GM21447 (cell line): ENCODE data around the gene SLC4A4.

Source experiments
- ATAC-seq: cut with Tn5 transposase; IDR thresholded peaks from one replicate; pipeline ENCODE4 v1.9.1; 2021; ENCODE audit not compliant: unreplicated experiment

The SLC4A4 gene

GRCh38 chr4:71466775-71467174 lies 128.0 kb downstream of the SLC4A4 start:
- no peak for ATAC-seq

- ATAC-seq = no peak
Measured at GRCh38 chr4:71468116-71468710, 129.4 kb downstream of the SLC4A4 start.

DNA sequence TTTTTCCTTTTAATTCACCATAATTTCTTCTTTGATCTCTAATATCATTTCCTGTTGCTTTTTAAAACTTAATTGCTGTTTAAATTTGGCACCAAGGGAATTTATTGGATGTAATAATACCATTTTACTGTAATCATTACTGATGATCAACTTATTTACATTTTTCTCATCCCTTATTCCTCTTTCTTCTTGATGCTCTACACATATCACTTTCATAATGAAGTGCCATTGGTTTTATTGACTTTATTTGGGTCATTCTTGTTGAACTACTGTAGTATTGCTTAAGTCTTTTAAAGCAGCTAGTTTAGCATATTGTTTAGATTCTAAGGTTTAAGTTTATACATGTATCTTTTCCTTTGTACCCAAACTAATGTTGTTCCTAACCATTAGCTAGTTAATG lies 130.7 kb downstream of the SLC4A4 start:
- no peak for ATAC-seq

DNA sequence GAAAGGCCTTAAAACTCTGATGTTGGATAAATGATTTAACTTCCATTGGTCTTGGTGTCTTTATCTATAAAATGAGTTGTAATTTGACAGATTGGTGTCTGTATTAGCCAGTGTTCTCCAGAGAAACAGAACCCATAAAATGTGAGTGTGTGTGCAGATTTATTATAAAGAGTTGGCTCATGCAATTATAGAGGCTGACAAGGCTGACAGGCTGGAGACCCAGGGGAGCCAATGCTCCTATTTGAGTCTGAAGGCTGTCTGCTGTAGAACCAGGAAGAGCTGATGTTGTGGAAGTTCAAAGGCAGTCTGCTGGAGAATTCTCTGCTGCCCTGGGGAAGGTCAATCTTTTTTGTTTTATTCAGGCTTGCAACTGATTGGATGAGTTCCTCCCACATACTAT lies 131.7 kb downstream of the SLC4A4 start:
- ATAC-seq = no peak

- no peak for ATAC-seq
Measured at GRCh38 chr4:71472946-71473345, 134.1 kb downstream of the SLC4A4 start.

DNA sequence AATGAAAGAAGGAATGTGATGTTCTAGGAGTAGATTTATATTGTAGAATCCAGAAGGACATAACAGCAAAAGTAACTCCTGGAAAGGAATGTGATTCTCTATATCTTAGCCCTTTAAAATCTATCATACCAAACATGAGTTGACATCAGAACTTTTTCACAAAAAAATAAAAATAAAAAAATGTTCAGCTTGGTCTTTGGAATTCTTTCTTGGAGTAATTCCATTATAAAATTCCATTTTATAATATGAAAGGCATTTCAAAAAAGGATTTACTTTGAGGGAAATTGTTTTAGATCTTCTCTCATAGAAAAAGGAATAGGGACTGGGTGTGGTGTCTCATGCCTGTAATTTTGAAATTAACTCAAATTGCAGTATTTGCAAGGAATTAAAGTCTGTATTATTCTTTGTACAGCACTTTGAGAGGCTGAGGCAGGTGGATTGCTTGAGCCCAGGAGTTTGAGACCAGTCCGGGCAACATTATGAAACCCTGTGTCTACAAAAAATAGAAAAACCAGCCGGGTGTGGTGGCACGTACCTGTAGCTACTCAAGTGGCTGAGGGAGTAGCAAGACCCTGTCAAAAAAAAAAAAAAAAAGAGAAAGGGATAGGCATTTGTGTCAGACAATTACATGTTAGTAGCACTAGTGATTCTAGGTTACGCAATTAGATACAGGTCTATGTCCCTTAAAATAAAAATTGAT lies 134.9 kb downstream of the SLC4A4 start:
- no peak for ATAC-seq

DNA sequence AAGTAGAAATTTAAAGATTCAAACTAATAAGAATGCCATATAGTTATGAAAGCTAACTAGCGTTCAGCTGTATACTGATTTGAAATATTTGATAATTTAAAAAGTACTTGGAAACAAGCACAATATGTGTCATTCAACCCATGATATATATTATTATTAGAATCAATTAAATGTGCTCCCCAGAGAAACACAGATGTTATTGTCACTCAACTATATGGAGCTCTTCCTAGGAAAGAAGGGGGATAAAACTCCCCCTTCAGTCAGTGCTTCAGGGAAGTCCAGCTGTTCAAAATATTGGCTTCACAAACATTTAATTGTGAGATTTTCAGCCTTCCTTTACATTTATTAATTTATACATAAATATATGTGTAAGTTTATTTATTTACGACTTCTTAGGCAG lies 135.9 kb downstream of the SLC4A4 start:
- no peak for ATAC-seq

DNA sequence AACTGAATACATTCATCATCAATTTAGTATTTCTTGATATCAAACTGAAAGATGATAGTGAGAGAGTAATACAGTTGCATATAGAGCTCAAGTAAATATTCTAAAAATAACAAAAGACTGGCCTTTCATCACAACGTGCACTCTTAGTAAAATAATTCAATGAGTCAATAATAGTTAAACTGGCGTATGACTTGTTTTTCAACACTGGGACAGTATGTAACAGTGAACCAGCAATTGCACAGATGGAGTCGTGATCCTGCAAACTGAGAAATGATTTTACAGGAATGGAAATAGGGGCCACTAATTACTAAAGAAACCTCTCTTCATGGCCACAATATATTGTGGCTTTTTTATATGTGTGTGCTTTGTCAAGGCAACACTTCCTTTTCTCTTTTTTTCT lies 137.4 kb downstream of the SLC4A4 start:
- no peak for ATAC-seq

DNA sequence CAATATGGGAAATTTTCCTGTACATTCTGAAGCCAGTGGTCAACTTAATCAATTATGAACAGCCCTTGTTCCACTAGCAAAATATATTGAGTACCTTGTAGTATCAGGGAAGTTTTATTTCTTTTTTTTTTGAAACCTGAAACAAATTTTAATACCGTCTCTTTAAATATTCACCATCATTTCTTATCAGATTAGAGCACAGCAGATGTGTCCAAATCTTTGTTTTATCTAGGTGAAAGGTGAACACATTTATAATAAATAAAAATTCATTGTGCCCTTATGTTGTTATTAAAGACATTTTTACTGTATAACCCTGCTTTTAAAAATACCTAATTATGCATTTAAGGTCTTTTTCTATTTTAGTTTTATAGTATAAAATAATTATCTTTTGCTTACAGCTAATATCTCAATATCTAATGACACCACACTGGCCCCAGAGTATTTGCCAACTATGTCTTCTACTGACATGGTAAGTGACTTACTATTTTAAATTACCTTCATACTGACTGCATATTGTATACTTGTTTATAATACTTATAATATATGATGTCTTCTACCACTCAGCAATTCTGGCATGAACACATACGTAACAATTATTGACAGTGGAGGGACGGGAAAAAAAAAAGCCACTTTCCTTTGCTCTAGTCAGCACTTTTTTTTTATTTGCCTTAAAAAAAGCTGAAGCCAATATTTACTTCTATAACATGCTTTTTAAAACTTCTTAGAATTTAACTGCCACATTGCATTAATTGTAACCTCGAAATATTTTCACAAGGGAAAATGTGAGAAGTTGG lies 147.9 kb downstream of the SLC4A4 start:
- ATAC-seq = no peak

GRCh38 chr4:71487344-71487920 lies 148.6 kb downstream of the SLC4A4 start:
- ATAC-seq = no peak

GRCh38 chr4:71494539-71494938 lies 155.7 kb downstream of the SLC4A4 start:
- ATAC-seq = no peak

DNA sequence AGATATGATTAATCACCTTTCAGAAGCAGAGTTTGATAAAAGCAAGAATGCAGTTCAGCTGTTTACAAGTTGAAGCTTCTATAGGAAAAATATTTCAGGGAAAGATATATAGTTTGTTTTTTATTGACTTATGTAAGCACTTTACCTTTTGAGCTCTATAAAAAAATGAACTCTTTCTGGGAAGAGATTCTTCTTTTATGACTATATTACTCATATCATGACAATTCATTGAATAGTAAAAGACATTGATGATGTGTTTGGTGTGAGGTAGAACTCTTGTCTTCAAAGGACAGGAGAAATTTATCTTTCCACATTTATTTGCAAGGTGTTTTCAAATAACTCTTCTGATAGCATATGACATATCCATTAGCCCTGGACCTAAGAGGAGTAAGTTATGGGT lies 156.6 kb downstream of the SLC4A4 start:
- ATAC-seq = no peak

DNA sequence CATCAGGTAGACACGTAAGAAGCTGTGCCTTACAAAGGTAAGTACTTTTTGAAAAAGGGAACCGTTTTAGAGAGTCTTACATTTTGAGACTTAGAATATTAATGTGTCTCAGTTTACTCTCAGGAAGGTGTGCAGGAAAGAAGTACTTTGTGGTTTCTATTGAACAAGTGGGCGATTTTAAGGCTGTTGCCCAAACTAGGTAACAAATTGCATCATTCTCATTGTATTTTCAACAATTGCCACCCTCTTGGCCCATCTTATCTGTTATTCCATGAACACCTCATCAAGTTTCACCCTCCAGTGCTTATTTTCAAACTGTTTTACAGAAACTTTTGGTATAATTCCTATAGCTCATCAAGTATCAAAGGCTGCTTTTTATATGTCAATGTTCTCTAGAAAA lies 158.3 kb downstream of the SLC4A4 start:
- no peak for ATAC-seq

- ATAC-seq = no peak
Measured at GRCh38 chr4:71498002-71498401, 159.2 kb downstream of the SLC4A4 start.

- ATAC-seq = no peak
Measured at GRCh38 chr4:71498625-71499024, 159.8 kb downstream of the SLC4A4 start.

GRCh38 chr4:71501992-71502391 lies 163.2 kb downstream of the SLC4A4 start:
- no peak for ATAC-seq

GRCh38 chr4:71518283-71518989 lies 179.6 kb downstream of the SLC4A4 start:
- ATAC-seq = no peak

- no peak for ATAC-seq
Measured at GRCh38 chr4:71520308-71520707, 181.5 kb downstream of the SLC4A4 start.

DNA sequence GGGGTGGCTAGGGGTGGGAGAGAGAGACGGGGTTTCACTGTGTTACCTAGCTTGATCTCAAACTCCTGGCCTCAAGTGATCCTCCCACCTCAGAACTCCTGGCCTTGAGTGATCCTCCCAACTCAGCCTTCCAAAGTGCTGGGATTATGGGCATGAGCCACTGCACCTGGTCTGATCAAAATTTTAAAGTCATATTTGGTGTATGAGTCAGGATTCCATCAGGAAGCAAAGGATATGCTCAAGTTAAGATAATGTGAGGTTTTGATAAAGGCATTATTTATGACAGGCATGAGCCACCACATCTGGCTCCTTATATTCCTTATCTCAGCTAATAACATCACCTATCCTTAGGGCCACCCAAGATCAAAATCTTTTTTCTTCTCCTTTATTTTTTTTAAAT lies 182.0 kb downstream of the SLC4A4 start:
- no peak for ATAC-seq

DNA sequence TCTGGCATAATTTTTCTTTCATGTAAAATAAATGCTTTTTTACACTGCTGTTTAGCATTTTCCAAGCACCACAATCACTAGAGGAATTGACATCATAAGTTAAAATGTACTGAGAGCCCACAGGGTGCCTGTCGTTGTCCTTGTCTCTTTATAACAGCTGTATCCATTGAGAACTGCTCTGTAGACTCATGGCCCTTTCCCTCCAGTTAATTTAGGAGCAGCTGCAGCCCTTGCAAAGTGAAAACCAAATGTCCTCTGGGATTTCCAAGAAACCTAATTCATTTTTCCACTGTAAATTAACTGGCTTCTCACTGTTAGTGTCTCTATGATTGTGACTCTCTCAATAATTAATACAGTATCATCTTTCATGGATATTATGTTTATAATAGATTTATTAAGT lies 185.9 kb downstream of the SLC4A4 start:
- ATAC-seq = no peak
